PFSK-1 (cell line): ENCODE measurements around the gene RALGPS1.

Source experiments
- FOXP2 ChIP-seq: optimal IDR thresholded peaks from 2 replicates; pipeline ENCODE3; 2011; ENCODE audit warnings: borderline replicate concordance, control low read depth, inconsistent platforms; ENCODE audit not compliant: insufficient read depth; ENCODE audit errors: extremely low read length, extremely low read depth
- POLR2AphosphoS5 ChIP-seq: IDR thresholded peaks from 2 replicates; pipeline ENCODE4 v1.6.1; 2012; ENCODE audit warnings: low read depth, mild to moderate bottlenecking, control low read depth, low read length, moderate library complexity
- REST ChIP-seq, 2 experiments: IDR thresholded peaks; 2 replicates each; pipeline versions ENCODE4 v1.6.1 to v1.8.0; 2011 to 2012; ENCODE audit warnings: low read depth in 2 of 2, low read length in 2 of 2, control low read depth in 1 of 2, inconsistent platforms in 1 of 2, mild to moderate bottlenecking in 1 of 2, moderate library complexity in 1 of 2; ENCODE audit not compliant: insufficient read depth in 1 of 2
- SIN3A ChIP-seq: IDR thresholded peaks from 2 replicates; pipeline ENCODE4 v1.6.1; 2012; ENCODE audit warnings: mild to moderate bottlenecking, low read length, moderate library complexity, borderline replicate concordance; ENCODE audit not compliant: insufficient read depth
- TAF1 ChIP-seq: IDR thresholded peaks from 2 replicates; pipeline ENCODE4 v1.6.1; 2012; ENCODE audit warnings: low read length, control low read depth, borderline replicate concordance; ENCODE audit not compliant: insufficient read depth

- TF ChIP-seq REST (IDR thresholded peaks at IDR 0.05; ENCODE audit: insufficient read depth in 1 of 2, low read depth in 2 of 2, low read length in 2 of 2) (no peak), POLR2AphosphoS5 (no peak), TAF1 (no peak), SIN3A (no peak), FOXP2 (no peak)
Observed at GRCh38 chr9:126874546-126875314, 39.9 kb upstream of the RALGPS1 start.
